ENCODE measurements around the gene CLCA2.
"Not testable (repeated sequence)": the region's sequence is repeated elsewhere in the genome, so short reads cannot be mapped to it uniquely, and the experiment has no call there.

Gene CLCA2

GRCh38 chr1:86477682-86478081 lies 53.7 kb downstream of the CLCA2 start:
- DNase-seq: no peak

GRCh38 chr1:86478416-86479156 lies 54.6 kb downstream of the CLCA2 start:
- no peak for DNase-seq

GRCh38 chr1:86481966-86482365 lies 58.0 kb downstream of the CLCA2 start:
- DNase-seq: no peak

GRCh38 chr1:86487131-86487810 lies 63.3 kb downstream of the CLCA2 start:
- DNase-seq: no peak

- no peak for DNase-seq
Measured at GRCh38 chr1:86487811-86488141, 63.8 kb downstream of the CLCA2 start.

- no peak for DNase-seq
Measured at GRCh38 chr1:86489242-86489878, 65.4 kb downstream of the CLCA2 start.

- no peak for DNase-seq
Measured at GRCh38 chr1:86491171-86491950, 67.4 kb downstream of the CLCA2 start.

- DNase-seq: no peak
Measured at GRCh38 chr1:86498281-86498680, 74.3 kb downstream of the CLCA2 start.

- DNase-seq: no peak
Measured at GRCh38 chr1:86499987-86500593, 76.1 kb downstream of the CLCA2 start.

- DNase-seq: no peak
Measured at GRCh38 chr1:86500714-86501113, 76.7 kb downstream of the CLCA2 start.

GRCh38 chr1:86502125-86502646 lies 78.2 kb downstream of the CLCA2 start:
- DNase-seq: not testable (repeated sequence)

GRCh38 chr1:86502721-86503405 lies 78.9 kb downstream of the CLCA2 start:
- DNase-seq: no peak

GRCh38 chr1:86503406-86504136 lies 79.6 kb downstream of the CLCA2 start:
- no peak for DNase-seq

- DNase-seq: no peak
Measured at GRCh38 chr1:86504137-86504479, 80.1 kb downstream of the CLCA2 start.

- no peak for DNase-seq
Measured at GRCh38 chr1:86504895-86505563, 81.1 kb downstream of the CLCA2 start.

GRCh38 chr1:86505564-86505902 lies 81.6 kb downstream of the CLCA2 start:
- DNase-seq: no peak

Measured in SIG-M5 (cell line).